SK-N-MC (cell line): ENCODE results near the gene SPTSSA.

Experiments used
- EZH2 ChIP-seq: fragments of 200-600 bp; sonication (generic); IDR thresholded peaks from one replicate; pipeline ENCODE4 v1.6.1; 2017; ENCODE audit warnings: antibody characterized with exemption
- FOXP2 ChIP-seq: optimal IDR thresholded peaks from 2 replicates; pipeline ENCODE3; 2011; ENCODE audit warnings: mild to moderate bottlenecking, moderate library complexity; ENCODE audit not compliant: insufficient read depth; ENCODE audit errors: extremely low read length, control extremely low read depth
- POLR2AphosphoS5 ChIP-seq: IDR thresholded peaks from 2 replicates; pipeline ENCODE4 v1.6.1; 2012; ENCODE audit warnings: mild to moderate bottlenecking, low read depth, low read length, borderline replicate concordance

GRCh38 chr14:34460841-34461240, 1.2 kb downstream of the SPTSSA start:
- TF ChIP-seq POLR2AphosphoS5 (no peak), EZH2 (no peak), FOXP2 (no peak)
